ENCODE data around the gene EHD2. TPM values are rescaled to one million over a fixed set of nuclear protein-coding genes. Genes with fewer than 3 reads are reported as not detected.

EHD2 gene
- polyA plus RNA-seq, 1 donor (not counting 4 experiments of a cell fraction or from before 2014, with no cell fraction given) = 23.7 TPM

DNA sequence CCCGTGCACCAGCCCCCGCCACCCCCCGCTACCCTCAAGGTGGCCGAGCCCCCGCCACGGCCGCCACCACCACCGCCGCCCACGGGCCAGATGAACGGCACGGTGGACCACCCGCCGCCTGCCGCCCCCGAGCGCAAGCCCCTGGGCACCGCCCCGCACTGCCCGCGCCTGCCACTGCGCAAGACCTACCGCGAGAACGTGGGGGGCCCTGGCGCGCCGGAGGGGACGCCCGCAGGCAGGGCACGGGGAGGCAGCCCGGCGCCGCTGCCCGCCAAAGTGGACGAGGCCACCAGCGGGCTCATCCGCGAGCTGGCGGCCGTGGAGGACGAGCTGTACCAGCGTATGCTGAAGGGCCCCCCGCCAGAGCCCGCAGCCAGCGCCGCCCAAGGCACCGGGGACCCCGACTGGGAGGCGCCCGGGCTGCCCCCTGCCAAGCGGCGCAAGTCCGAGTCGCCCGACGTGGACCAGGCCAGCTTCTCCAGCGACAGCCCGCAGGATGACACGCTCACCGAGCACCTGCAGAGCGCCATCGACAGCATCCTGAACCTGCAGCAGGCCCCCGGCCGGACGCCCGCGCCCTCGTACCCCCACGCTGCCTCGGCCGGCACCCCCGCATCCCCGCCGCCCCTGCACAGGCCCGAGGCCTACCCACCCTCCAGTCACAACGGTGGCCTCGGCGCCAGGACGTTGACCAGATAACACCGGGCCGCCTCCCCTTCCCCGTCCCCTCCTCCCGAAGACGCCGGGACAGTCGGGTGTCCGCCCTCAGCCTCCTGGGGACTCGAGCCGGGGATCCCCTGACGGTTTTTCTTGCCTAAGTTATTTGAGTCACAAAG, 11.3 kb upstream of the EHD2 start:
- Histone ChIP-seq H3K36me3 (ENCODE audit: control insufficient read depth in 2 of 2, extremely low read depth in 1 of 2, insufficient read depth in 2 of 2, low read length in 2 of 2) (peaks cover 16 to 18% of the 10 kb centered on the region in 2 experiments), H3K9me1 (ENCODE audit: control insufficient read depth, extremely low read depth, insufficient read depth, low read length) (no peaks in the 10 kb centered on the region), H3K27ac (ENCODE audit: control insufficient read depth, insufficient read depth, low read length) (no peak overlapping the region), H4K20me1 (ENCODE audit: control insufficient read depth, extremely low read depth, insufficient read depth, low read length) (no peaks in the 10 kb centered on the region), H3K4me2 (ENCODE audit: control insufficient read depth, extremely low read depth, insufficient read depth, low read depth, low read length) (no peak overlapping the region), H3K79me2 (ENCODE audit: control insufficient read depth, insufficient read depth, low read length) (no peaks in the 10 kb centered on the region), H3K27me3 (ENCODE audit: control insufficient read depth, extremely low read depth, insufficient read depth, low read length) (no peaks in the 10 kb centered on the region), H3K9me3 (ENCODE audit: control insufficient read depth, low read depth, low read length) (no peaks in the 10 kb centered on the region), H3K9ac (ENCODE audit: control insufficient read depth, extremely low read depth, insufficient read depth, low read length) (no peak overlapping the region), H3K4me1 (ENCODE audit: control insufficient read depth, extremely low read depth, insufficient read depth, low read length) (peaks cover 2% of the 10 kb centered on the region), H2AFZ (ENCODE audit: control insufficient read depth, low read length) (no peak overlapping the region), H3K4me3 (ENCODE audit: control insufficient read depth in 2 of 3, extremely low read depth in 1 of 3, insufficient read depth in 2 of 3, low read depth in 1 of 3, low read length in 3 of 3) (no peak overlapping the region)
- dilution Hi-C loops (cut with MboI; ENCODE audit: extremely low pct_ligation_motif_present, low sequenced_read_pairs) = no loop called here
- no peak for FAIRE-seq
- TF ChIP-seq EZH2 (IDR thresholded peaks at IDR 0.05; ENCODE audit: low read length) = no peak
- TF ChIP-seq, protein P1, sequence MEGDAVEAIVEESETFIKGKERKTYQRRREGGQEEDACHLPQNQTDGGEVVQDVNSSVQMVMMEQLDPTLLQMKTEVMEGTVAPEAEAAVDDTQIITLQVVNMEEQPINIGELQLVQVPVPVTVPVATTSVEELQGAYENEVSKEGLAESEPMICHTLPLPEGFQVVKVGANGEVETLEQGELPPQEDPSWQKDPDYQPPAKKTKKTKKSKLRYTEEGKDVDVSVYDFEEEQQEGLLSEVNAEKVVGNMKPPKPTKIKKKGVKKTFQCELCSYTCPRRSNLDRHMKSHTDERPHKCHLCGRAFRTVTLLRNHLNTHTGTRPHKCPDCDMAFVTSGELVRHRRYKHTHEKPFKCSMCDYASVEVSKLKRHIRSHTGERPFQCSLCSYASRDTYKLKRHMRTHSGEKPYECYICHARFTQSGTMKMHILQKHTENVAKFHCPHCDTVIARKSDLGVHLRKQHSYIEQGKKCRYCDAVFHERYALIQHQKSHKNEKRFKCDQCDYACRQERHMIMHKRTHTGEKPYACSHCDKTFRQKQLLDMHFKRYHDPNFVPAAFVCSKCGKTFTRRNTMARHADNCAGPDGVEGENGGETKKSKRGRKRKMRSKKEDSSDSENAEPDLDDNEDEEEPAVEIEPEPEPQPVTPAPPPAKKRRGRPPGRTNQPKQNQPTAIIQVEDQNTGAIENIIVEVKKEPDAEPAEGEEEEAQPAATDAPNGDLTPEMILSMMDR (optimal IDR thresholded peaks at IDR 0.05 in 1 of 3, IDR thresholded peaks at IDR 0.05 in 1 of 3, conservative IDR thresholded peaks at IDR 0.05 in 1 of 3; ENCODE audit: extremely low read depth in 1 of 3, insufficient read depth in 2 of 3, low read length in 3 of 3) = no peak
- DNase-seq (ENCODE audit: low read depth, low spot score) = no peak

DNA sequence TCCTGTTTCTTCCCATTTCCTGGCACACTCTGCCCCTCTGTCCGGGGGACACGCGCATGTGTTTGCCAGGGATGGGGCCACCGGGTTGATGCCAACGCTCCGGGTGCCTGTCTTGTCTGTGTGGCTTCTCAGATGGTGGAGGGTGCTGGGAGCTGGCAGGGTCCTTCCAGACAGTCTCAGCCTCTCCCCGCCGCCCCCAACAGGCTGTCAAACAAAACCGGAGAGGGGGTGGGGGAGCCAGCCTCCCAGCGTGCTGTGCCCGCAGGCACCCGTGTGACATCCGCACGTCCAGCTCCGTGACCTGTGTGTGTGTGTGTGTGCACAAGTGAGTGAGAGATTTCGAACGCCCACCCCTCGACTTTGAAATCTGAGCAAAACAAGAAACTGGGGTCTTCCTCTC, 10.6 kb upstream of the EHD2 start:
- H3K9me1 ChIP-seq (ENCODE audit: control insufficient read depth, extremely low read depth, insufficient read depth, low read length) = no peaks in the 10 kb centered on the region
- H3K4me3 ChIP-seq (ENCODE audit: control insufficient read depth in 2 of 3, extremely low read depth in 1 of 3, insufficient read depth in 2 of 3, low read depth in 1 of 3, low read length in 3 of 3) = no peak overlapping the region
- peaks cover 16 to 18% of the 10 kb centered on the region in 2 experiments for H3K36me3 ChIP-seq (ENCODE audit: control insufficient read depth in 2 of 2, extremely low read depth in 1 of 2, insufficient read depth in 2 of 2, low read length in 2 of 2)
- H3K4me2 ChIP-seq (ENCODE audit: control insufficient read depth, extremely low read depth, insufficient read depth, low read depth, low read length) = no peak overlapping the region
- H2AFZ ChIP-seq (ENCODE audit: control insufficient read depth, low read length) = no peak overlapping the region
- H4K20me1 ChIP-seq (ENCODE audit: control insufficient read depth, extremely low read depth, insufficient read depth, low read length) = no peaks in the 10 kb centered on the region
- H3K27ac ChIP-seq (ENCODE audit: control insufficient read depth, insufficient read depth, low read length) = no peak overlapping the region
- no peak for FAIRE-seq
- H3K4me1 ChIP-seq (ENCODE audit: control insufficient read depth, extremely low read depth, insufficient read depth, low read length) = peaks cover 2% of the 10 kb centered on the region
- dilution Hi-C loops (cut with MboI; ENCODE audit: extremely low pct_ligation_motif_present, low sequenced_read_pairs) = no loop called here
- H3K27me3 ChIP-seq (ENCODE audit: control insufficient read depth, extremely low read depth, insufficient read depth, low read length) = no peaks in the 10 kb centered on the region
- TF ChIP-seq, protein P1 (optimal IDR thresholded peaks at IDR 0.05 in 1 of 3, IDR thresholded peaks at IDR 0.05 in 1 of 3, conservative IDR thresholded peaks at IDR 0.05 in 1 of 3; ENCODE audit: extremely low read depth in 1 of 3, insufficient read depth in 2 of 3, low read length in 3 of 3) = no peak
- TF ChIP-seq EZH2 (IDR thresholded peaks at IDR 0.05; ENCODE audit: low read length) = no peak
- no peaks in the 10 kb centered on the region for H3K9me3 ChIP-seq (ENCODE audit: control insufficient read depth, low read depth, low read length)
- no peak for DNase-seq (ENCODE audit: low read depth, low spot score)
- no peak overlapping the region for H3K9ac ChIP-seq (ENCODE audit: control insufficient read depth, extremely low read depth, insufficient read depth, low read length)
- no peaks in the 10 kb centered on the region for H3K79me2 ChIP-seq (ENCODE audit: control insufficient read depth, insufficient read depth, low read length)
